Neural cell (in vitro differentiated cells): ENCODE data around the gene COL19A1. TPM values are rescaled to one million over a fixed set of nuclear protein-coding genes. Genes with fewer than 3 reads are reported as not detected.

Experiments
- H2AFZ ChIP-seq: fragments of 200-600, 300-800 bp; sonication (generic), shearing (Covaris generic); 2 replicates; pipeline ENCODE4 v1.6.0; 2014; ENCODE audit warnings: low read depth, mild to moderate bottlenecking, antibody characterized with exemption, low read length, moderate library complexity
- H3F3A ChIP-seq: fragments of 200-600 bp; shearing (Covaris generic); 2 replicates; pipeline ENCODE4 v1.6.1; 2016; ENCODE audit warnings: mild to moderate bottlenecking, moderate library complexity, mixed read lengths, antibody characterized with exemption, low read length; ENCODE audit not compliant: insufficient read depth, poor library complexity, severe bottlenecking
- H3K27ac ChIP-seq: fragments of 200-600, 300-800 bp; sonication (generic), shearing (Covaris generic); 2 replicates; pipeline ENCODE4 v1.5.1; 2014; ENCODE audit warnings: mild to moderate bottlenecking, low read length, moderate library complexity
- H3K27me3 ChIP-seq: fragments of 300-800, 200-600 bp; sonication (generic), shearing (Covaris generic); 2 replicates; pipeline ENCODE4 v1.6.0; 2014; ENCODE audit warnings: mild to moderate bottlenecking, low read depth, low read length, moderate library complexity; ENCODE audit not compliant: insufficient read depth
- H3K36me3 ChIP-seq: fragments of 300-800, 200-600 bp; sonication (generic), shearing (Covaris generic); 2 replicates; pipeline ENCODE4 v1.5.1; 2014; ENCODE audit warnings: mild to moderate bottlenecking, antibody characterized with exemption, low read length, moderate library complexity; ENCODE audit not compliant: insufficient read depth
- H3K4me2 ChIP-seq: fragments of 300-800, 200-600 bp; sonication (generic), shearing (Covaris generic); 2 replicates; pipeline ENCODE4 v1.6.0; 2014; ENCODE audit warnings: mild to moderate bottlenecking, low read length
- H3K4me3 ChIP-seq: fragments of 300-800, 200-600 bp; sonication (generic), shearing (Covaris generic); 2 replicates; pipeline ENCODE4 v1.5.1; 2014; ENCODE audit warnings: mild to moderate bottlenecking, low read length, moderate library complexity
- H3K79me2 ChIP-seq: fragments of 200-600 bp; shearing (Covaris generic); replicated peaks from 2 replicates; pipeline ENCODE4 v1.6.0; 2014; ENCODE audit warnings: mild to moderate bottlenecking, low read length, moderate library complexity; ENCODE audit not compliant: insufficient read depth
- H3K9ac ChIP-seq: fragments of 300-800, 200-600 bp; sonication (generic), shearing (Covaris generic); 2 replicates; pipeline ENCODE4 v1.6.1; 2016; ENCODE audit warnings: mild to moderate bottlenecking, low read length, mixed read lengths
- H3K9me2 ChIP-seq: fragments of 200-600 bp; shearing (Covaris generic); 2 replicates; pipeline ENCODE4 v1.6.1; 2016; ENCODE audit warnings: mild to moderate bottlenecking, low read length, mixed read lengths; ENCODE audit not compliant: insufficient read depth
- H3K9me3 ChIP-seq: fragments of 200-600, 300-800 bp; sonication (generic), shearing (Covaris generic); 2 replicates; pipeline ENCODE4 v1.6.1; 2016; ENCODE audit warnings: mild to moderate bottlenecking, mixed run types, low read length, moderate library complexity, mixed read lengths
- H4K20me1 ChIP-seq: fragments of 200-600 bp; shearing (Covaris generic); 2 replicates; pipeline ENCODE4 v1.6.1; 2016; ENCODE audit warnings: mild to moderate bottlenecking, mixed run types; ENCODE audit not compliant: insufficient read depth
- EP300 ChIP-seq: fragments of 450-650 bp; conservative IDR thresholded peaks from 2 replicates; pipeline ENCODE4 v1.6.1; 2014; ENCODE audit warnings: antibody characterized with exemption, mild to moderate bottlenecking, moderate library complexity; ENCODE audit not compliant: poor library complexity, severe bottlenecking
- EZH2 ChIP-seq: fragments of 200-600, 300-800 bp; shearing (Covaris generic), sonication (generic); IDR thresholded peaks from 2 replicates; pipeline ENCODE4 v1.6.1; 2014; ENCODE audit warnings: antibody characterized with exemption, low read length, borderline replicate concordance, mild to moderate bottlenecking; ENCODE audit not compliant: insufficient read depth, poor library complexity, severe bottlenecking
- MXI1 ChIP-seq: fragments of 450-650 bp; conservative IDR thresholded peaks from 2 replicates; pipeline ENCODE4 v1.6.1; 2014; ENCODE audit warnings: antibody characterized with exemption, mild to moderate bottlenecking; ENCODE audit not compliant: poor library complexity, severe bottlenecking
- POLR2AphosphoS5 ChIP-seq: IDR thresholded peaks from 2 replicates; pipeline ENCODE4 v1.6.1; 2012
- RAD21 ChIP-seq: fragments of 450-650 bp; conservative IDR thresholded peaks from 2 replicates; pipeline ENCODE4 v1.6.1; 2014; ENCODE audit warnings: antibody characterized with exemption, mild to moderate bottlenecking, moderate library complexity
- SMC3 ChIP-seq: fragments of 450-650 bp; conservative IDR thresholded peaks from 2 replicates; pipeline ENCODE4 v1.6.1; 2014; ENCODE audit warnings: antibody characterized with exemption, mild to moderate bottlenecking, moderate library complexity; ENCODE audit not compliant: poor library complexity
- TAF1 ChIP-seq: IDR thresholded peaks from 2 replicates; pipeline ENCODE4 v1.6.1; 2012; ENCODE audit warnings: low read depth
- polyA plus RNA-seq: library from polyadenylated mRNA; depleted of rRNA; stranded (reverse); fragments of >200 nt; gene quantifications from 2 replicates; pipeline ENCODE4 v1.2.3, GENCODE V29; 2014
- TF ChIP-seq, protein P1 (sequence below): fragments of 450-650 bp; IDR thresholded peaks from 2 replicates; pipeline ENCODE4 v1.5.1; 2014; ENCODE audit warnings: antibody characterized with exemption, mild to moderate bottlenecking, moderate library complexity; ENCODE audit not compliant: poor library complexity, severe bottlenecking
- TF ChIP-seq, protein P2 (sequence below): IDR thresholded peaks from 2 replicates; pipeline ENCODE4 v1.6.1; 2012; ENCODE audit warnings: borderline replicate concordance

COL19A1 gene
- polyA plus RNA-seq, 1 donor from 2014 or later: 0.24 TPM

DNA sequence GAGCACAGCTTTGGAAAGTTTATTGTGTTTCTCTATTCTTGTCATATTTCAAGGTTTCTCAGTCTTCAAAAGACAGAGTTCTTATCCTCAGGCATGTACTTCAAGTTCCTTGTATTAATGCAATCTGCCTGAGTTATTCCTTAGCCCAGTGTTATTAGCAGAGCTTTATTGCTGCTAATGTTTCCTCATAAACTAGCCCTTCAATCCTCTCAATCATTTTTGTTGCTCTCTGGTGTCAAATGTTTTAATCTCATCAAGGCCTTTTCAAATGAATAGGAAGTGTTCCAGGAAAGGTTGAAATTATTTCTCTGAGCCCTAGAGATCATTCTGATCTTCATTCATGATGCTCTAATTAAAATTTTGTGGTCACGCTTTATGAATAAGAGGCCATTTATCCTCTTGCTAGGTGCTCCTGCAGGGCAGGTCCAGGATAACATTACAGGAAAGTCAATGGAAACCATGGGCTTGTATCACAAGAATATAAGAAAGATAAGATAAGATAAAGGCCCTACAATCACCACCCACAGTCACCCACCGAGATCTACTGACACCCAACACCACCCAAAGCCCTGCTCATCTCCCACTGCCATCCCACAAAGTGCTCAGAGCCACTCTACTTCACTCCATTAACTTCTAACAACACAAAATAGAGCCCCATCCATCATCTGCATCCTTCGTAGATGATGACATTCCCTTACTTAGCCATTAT is 310.6 kb downstream of the COL19A1 start:
- TF ChIP-seq SMC3 (no peak), MXI1 (no peak), POLR2AphosphoS5 (no peak), EP300 (no peak), TAF1 (no peak), EZH2 (no peak), RAD21 (no peak)
- TF ChIP-seq, protein P1, sequence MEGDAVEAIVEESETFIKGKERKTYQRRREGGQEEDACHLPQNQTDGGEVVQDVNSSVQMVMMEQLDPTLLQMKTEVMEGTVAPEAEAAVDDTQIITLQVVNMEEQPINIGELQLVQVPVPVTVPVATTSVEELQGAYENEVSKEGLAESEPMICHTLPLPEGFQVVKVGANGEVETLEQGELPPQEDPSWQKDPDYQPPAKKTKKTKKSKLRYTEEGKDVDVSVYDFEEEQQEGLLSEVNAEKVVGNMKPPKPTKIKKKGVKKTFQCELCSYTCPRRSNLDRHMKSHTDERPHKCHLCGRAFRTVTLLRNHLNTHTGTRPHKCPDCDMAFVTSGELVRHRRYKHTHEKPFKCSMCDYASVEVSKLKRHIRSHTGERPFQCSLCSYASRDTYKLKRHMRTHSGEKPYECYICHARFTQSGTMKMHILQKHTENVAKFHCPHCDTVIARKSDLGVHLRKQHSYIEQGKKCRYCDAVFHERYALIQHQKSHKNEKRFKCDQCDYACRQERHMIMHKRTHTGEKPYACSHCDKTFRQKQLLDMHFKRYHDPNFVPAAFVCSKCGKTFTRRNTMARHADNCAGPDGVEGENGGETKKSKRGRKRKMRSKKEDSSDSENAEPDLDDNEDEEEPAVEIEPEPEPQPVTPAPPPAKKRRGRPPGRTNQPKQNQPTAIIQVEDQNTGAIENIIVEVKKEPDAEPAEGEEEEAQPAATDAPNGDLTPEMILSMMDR: no peak
- TF ChIP-seq, protein P2, sequence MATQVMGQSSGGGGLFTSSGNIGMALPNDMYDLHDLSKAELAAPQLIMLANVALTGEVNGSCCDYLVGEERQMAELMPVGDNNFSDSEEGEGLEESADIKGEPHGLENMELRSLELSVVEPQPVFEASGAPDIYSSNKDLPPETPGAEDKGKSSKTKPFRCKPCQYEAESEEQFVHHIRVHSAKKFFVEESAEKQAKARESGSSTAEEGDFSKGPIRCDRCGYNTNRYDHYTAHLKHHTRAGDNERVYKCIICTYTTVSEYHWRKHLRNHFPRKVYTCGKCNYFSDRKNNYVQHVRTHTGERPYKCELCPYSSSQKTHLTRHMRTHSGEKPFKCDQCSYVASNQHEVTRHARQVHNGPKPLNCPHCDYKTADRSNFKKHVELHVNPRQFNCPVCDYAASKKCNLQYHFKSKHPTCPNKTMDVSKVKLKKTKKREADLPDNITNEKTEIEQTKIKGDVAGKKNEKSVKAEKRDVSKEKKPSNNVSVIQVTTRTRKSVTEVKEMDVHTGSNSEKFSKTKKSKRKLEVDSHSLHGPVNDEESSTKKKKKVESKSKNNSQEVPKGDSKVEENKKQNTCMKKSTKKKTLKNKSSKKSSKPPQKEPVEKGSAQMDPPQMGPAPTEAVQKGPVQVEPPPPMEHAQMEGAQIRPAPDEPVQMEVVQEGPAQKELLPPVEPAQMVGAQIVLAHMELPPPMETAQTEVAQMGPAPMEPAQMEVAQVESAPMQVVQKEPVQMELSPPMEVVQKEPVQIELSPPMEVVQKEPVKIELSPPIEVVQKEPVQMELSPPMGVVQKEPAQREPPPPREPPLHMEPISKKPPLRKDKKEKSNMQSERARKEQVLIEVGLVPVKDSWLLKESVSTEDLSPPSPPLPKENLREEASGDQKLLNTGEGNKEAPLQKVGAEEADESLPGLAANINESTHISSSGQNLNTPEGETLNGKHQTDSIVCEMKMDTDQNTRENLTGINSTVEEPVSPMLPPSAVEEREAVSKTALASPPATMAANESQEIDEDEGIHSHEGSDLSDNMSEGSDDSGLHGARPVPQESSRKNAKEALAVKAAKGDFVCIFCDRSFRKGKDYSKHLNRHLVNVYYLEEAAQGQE: no peak
- H3K9me3 ChIP-seq: no peaks in the 10 kb centered on the region
- no peaks in the 10 kb centered on the region for H3F3A ChIP-seq
- no peak overlapping the region for H3K27ac ChIP-seq
- no peaks in the 10 kb centered on the region for H4K20me1 ChIP-seq
- H3K79me2 ChIP-seq: no peaks in the 10 kb centered on the region
- no peaks in the 10 kb centered on the region for H3K9me2 ChIP-seq
- no peak overlapping the region for H3K4me2 ChIP-seq
- no peaks in the 10 kb centered on the region for H3K27me3 ChIP-seq
- H2AFZ ChIP-seq: no peak overlapping the region
- no peaks in the 10 kb centered on the region for H3K36me3 ChIP-seq
- H3K9ac ChIP-seq: no peak overlapping the region
- no peak overlapping the region for H3K4me3 ChIP-seq

DNA sequence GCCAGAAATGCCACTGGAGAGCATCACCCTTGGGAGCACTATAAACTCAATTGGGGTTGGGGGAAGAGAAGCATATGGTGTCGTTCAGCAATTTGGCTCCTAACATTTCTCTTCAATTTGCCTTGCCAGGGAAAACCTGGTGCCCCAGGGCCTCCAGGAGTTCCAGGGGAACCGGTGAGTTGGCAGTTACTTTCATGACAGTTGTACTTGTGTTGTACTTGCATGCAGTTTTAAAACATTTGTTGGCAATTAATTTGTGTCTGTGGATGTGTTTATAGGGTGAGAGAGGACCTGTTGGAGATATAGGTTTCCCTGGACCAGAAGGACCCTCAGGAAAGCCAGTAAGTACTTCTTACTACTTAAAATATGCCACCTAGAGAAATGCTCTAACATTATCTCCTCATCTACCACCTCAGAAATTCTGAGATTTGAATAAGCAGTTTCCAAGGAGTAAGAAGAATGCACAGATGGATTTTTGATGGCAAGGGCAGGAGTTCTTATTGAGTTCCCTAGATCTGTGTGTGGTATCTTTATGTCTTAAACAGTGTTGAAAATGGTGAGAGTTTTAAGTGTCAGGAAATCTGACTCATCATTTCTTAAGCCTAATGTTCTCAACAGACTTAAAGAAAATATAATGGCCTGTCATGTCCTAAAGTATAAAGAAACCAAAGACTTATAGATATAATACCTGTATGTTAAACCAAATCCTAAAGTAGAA is 314.0 kb downstream of the COL19A1 start:
- Histone ChIP-seq H3K36me3 (no peaks in the 10 kb centered on the region), H3K4me2 (no peak overlapping the region), H3F3A (peaks cover 3% of the 10 kb centered on the region), H3K27me3 (no peaks in the 10 kb centered on the region), H4K20me1 (no peaks in the 10 kb centered on the region), H3K9me2 (no peaks in the 10 kb centered on the region), H3K79me2 (no peaks in the 10 kb centered on the region), H3K9ac (no peak overlapping the region), H3K4me3 (no peak overlapping the region), H3K27ac (no peak overlapping the region), H2AFZ (no peak overlapping the region), H3K9me3 (no peaks in the 10 kb centered on the region)
- TF ChIP-seq SMC3 (no peak), EZH2 (no peak), POLR2AphosphoS5 (no peak), RAD21 (no peak), EP300 (no peak), MXI1 (no peak), TAF1 (no peak)
- TF ChIP-seq, protein P2: no peak
- TF ChIP-seq, protein P1: no peak
